ENCODE measurements around the gene RGS19.

Gene RGS19

DNA sequence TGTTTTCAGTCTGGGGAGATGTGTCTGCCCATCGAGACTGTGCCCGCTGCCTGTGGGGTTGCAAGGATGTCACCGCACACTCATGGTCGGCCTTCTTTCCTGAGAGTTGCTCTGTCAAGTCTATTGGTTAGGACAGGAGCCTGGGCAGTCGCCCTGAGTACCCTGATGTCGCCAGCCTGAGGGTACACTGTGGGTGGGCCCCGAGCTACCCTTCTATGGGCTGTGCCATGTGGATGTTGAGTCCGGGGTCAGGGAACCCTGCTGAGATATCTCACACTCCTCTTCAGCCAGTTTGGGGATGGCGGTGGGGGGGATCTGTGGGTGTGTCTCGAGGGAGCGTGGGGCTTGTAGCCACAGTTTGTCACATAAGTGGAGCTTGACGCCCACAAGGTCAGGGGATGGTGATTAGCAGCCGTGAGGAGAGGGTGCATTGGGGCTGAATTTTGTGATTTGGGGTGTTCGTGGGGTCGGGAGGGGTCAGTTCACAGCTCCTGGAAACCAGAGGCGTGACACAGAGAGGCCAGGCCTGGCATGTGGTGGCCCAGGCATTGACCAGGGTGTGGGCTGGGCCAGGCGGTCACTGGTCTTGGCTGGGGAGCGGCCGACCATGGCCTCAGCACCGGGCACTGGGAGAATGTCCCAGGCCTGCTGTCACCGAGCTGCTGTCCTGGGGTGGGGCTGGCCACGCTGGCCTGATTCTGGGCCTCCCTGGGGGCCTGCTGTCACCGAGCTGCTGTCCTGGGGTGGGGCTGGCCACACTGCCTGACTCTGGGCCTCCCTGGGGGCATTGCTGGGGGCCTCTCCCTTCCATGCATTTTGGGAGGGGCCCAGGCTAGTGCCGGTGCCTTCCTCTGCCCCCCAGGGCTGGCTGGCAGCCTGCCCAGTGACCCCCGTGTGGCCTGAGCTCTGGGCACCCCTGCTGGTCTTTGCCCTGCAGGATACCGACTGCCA is 29.7 kb upstream of the RGS19 start:
- no peak for DNase-seq (ENCODE audit: low read depth)

- DNase-seq (ENCODE audit: low read depth) = no peak
Observed at GRCh38 chr20:64107736-64108457, 28.6 kb upstream of the RGS19 start.

- no peak for DNase-seq (ENCODE audit: low read depth)
Observed at GRCh38 chr20:64106981-64107735, 27.8 kb upstream of the RGS19 start, which contains the start of gene NPBWR2. TSS of gene NPBWR2 (minus strand) at chr20:64107565. CDS start at chr20:64106831, 734 bp downstream.

DNA sequence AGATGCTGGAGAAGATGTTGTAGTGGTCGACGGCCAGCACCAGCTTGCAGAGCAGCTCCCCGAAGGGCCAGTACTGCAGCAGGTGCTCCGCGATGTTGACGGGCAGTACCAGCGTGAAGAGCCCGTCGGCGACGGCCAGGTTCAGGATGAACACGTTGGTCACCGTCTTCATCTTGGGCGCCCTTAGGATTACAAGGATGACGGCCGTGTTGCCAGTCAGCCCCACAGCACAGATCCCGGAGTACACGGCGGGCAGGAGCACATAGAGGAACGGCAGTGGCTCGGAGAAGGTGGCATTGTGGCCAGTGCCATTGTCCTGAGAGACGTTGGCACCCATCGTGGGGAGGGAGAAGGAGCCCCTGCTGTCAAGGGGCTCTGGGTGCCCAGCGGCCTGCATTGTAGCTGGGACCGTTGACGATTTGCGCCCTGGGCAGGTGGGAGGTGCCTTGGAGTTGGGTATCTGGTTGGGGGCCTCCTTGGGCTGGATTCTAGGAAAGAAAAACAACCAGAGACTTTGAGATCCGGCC is 27.2 kb upstream of the RGS19 start:
- no peak for DNase-seq (ENCODE audit: low read depth)

GRCh38 chr20:64105846-64106434 is 26.6 kb upstream of the RGS19 start:
- no peak for DNase-seq (ENCODE audit: low read depth)

DNA sequence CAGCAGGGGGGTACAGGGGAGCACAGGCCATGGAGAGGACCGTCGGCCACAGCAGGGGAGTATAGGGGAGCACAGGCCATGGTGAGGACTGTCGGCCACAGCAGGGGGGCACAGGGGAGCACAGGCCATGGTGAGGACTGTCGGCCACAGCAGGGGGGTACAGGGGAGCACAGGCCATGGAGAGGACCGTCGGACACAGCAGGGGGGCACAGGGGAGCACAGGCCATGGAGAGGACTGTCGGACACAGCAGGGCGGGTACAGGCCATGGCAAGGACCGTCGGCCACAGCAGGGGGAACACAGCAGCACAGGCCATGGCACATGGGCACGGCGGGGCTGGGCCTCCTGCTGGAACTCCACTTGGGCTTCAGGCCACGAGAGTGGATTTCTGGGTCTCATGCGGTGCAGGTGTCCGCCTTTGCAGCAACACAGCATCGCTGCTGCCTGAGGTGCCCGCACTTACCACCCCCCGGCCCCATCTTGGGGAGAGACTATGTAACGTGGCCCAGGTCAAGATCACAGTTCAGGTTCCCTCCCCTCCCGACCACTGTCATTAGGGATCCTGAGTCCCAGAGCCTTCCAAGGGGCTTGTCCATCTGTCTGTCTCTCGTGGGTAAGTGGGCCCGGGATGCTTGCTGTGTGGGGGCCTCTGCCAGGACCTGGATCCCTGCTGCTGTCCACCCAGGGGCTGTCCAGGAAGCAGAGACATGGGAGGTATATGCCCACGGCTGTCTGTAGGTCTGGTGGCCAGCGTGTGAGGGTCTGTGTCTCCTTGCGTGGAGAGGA is 25.5 kb upstream of the RGS19 start:
- no peak for DNase-seq (ENCODE audit: low read depth)

- DNase-seq (ENCODE audit: low read depth) = no peak
Observed at GRCh38 chr20:64103871-64104666, 24.8 kb upstream of the RGS19 start.

GRCh38 chr20:64102647-64103354 is 23.5 kb upstream of the RGS19 start:
- DNase-seq (ENCODE audit: low read depth) = no peak

GRCh38 chr20:64101731-64102621 is 22.7 kb upstream of the RGS19 start:
- DNase-seq (ENCODE audit: low read depth) = peak; percentile 43

GRCh38 chr20:64100946-64101688 is 21.8 kb upstream of the RGS19 start:
- no peak for DNase-seq (ENCODE audit: low read depth)

DNA sequence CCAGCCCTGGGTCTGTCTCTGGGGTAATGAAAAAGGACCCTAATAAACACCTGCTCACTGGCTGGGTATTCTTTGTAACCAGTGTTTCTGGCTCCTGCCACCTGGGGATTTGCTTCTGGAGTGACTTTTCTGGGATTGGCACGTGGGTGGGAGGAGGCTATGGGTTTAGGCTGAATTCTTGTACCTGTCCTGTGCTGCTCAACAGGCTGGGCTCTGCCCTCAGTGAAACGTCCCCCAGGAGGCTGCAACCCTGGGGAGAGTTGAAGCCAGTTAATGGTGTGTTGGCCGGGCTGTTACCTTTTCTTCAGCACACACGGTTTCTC is 21.2 kb upstream of the RGS19 start:
- no peak for DNase-seq (ENCODE audit: low read depth)

DNA sequence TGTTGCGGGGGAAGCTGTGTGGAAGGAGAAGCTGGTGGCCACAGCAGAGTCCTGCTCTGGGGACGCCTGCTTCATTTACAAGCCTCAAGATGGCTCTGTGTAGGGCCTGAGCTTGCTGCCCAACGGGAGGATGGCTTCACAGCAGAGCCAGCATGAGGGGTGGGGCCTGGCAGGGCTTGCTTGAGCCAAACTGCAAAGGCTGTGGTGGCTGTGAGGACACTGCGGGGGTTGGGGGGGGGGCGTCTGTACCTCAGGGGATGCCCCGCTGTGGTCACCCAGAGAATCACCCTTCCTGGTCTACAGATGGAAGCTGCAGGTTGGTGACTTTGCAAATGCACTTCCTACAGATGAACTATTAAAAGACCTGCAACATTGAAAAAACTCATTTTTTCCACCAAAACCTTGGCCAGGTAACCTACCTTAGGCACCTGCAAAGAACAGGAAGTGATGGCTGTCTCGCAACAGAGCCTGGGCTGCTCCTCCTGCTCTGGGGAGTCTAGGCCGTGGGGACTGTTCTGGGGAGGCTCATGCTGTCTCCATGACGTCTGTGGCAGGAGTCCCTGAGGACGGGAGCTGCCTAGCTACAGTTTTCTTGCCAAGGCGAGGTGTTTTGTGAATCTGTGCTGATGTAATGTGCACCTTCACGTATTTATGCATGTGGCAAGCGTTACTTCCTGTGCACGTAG is 20.7 kb upstream of the RGS19 start:
- no peak for DNase-seq (ENCODE audit: low read depth)

GRCh38 chr20:64099086-64099786 is 19.9 kb upstream of the RGS19 start:
- no peak for DNase-seq (ENCODE audit: low read depth)

GRCh38 chr20:64098471-64099013 is 19.2 kb upstream of the RGS19 start:
- no peak for DNase-seq (ENCODE audit: low read depth)

- DNase-seq (ENCODE audit: low read depth) = no peak
Observed at GRCh38 chr20:64096535-64096934, 17.2 kb upstream of the RGS19 start.

DNA sequence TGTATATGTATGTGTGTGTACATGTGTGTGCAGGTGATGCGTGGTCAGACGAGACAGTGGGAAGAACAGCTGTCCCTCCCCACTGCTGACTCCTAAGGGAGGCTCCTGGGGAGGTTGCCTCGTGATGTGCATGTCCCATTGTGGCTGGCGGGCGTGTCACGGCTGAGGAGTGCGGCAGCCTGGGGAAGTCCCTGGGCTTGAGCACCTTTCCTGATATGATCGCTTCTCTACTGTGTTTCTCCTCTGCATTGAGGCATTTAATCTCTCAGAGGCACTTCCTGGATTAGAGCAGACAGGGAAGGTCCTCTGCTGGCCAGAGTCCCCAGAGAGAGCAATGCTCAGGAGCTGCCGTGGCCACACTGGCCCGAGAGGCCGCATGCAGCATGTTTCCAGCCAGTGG is 16.6 kb upstream of the RGS19 start:
- DNase-seq (ENCODE audit: low read depth) = no peak
